GM12878 (cell line): ENCODE measurements around the gene RSF1. TPM values are rescaled to one million over a fixed set of nuclear protein-coding genes. Genes with fewer than 3 reads are reported as not detected.

Experiments
- ATAC-seq: fragments of 200-7000 bp; cut with Tn5 transposase; 3 replicates; pipeline ENCODE4 v1.9.1; 2020; ENCODE audit warnings: mild to moderate bottlenecking, moderate library complexity
- BruUV-seq: library from RNA; stranded (reverse); fragments of 400-500 nt; replicated peaks from 2 replicates; lab custom pipeline; 2021; lab: Mats Ljungman, UMichigan
- CTCF ChIA-PET: fragments of 300-600 bp; sonication (Branson Sonifier 250); formaldehyde crosslinking; extraction: SDS; loops from one replicate; lab custom pipeline; 2021; ENCODE audit warnings: inconsistent platforms; lab: Yijun Ruan, JAX
- POLR2A ChIA-PET: fragments of 350-600 bp; formaldehyde crosslinking; extraction: SDS; loops from one replicate; lab custom pipeline; 2021; ENCODE audit warnings: inconsistent platforms; lab: Charles Lee
- RAD21 ChIA-PET: fragments of 300-600 bp; sonication (Branson Sonifier 250); formaldehyde crosslinking; loops from one replicate; lab custom pipeline; 2023; ENCODE audit warnings: antibody characterized with exemption; ENCODE audit not compliant: unreplicated experiment; lab: Charles Lee
- SMC1A ChIA-PET: fragments of 300-600 bp; sonication (Branson Sonifier 250); formaldehyde crosslinking; loops from one replicate; lab custom pipeline; 2023; ENCODE audit not compliant: unreplicated experiment, uncharacterized antibody; lab: Charles Lee
- DNase-seq: peaks from one replicate; pipeline ENCODE4 v3.0.0-alpha.2; 2011; ENCODE audit warnings: low read depth, low spot score
- FAIRE-seq: peaks from 3 replicates; lab custom pipeline; 2011; peaks lifted over from hg19 to GRCh38; lab: Jason Lieb, UNC
- H2AFZ ChIP-seq: 2 replicates; pipeline ENCODE4 v1.6.0; 2011; ENCODE audit warnings: low read depth, low read length, control low read depth; ENCODE audit not compliant: control insufficient read depth
- H3K27ac ChIP-seq: 2 replicates; pipeline ENCODE4 v1.5.1; 2011; ENCODE audit warnings: control low read depth; ENCODE audit not compliant: control insufficient read depth, insufficient read depth
- H3K27me3 ChIP-seq, 2 experiments: replicated peaks in 1 of 2; 2 replicates each; pipeline versions ENCODE4 v1.6.0 to v1.6.1; 2011; ENCODE audit warnings: low read length in 1 of 2; ENCODE audit not compliant: control insufficient read depth in 2 of 2, insufficient read depth in 2 of 2
- H3K36me3 ChIP-seq, 2 experiments: 2 replicates each; pipeline ENCODE4 v1.5.1; 2011; ENCODE audit warnings: low read length in 1 of 2; ENCODE audit not compliant: control insufficient read depth in 2 of 2, insufficient read depth in 2 of 2
- H3K4me1 ChIP-seq: 2 replicates; pipeline ENCODE4 v1.6.1; 2011; ENCODE audit warnings: mild to moderate bottlenecking, low read length, moderate library complexity, mixed read lengths; ENCODE audit not compliant: control insufficient read depth, insufficient read depth
- H3K4me2 ChIP-seq: 2 replicates; pipeline ENCODE4 v1.6.0; 2011; ENCODE audit warnings: control low read depth; ENCODE audit not compliant: control insufficient read depth, insufficient read depth
- H3K4me3 ChIP-seq: fragments of 200-600 bp; sonication (generic); 2 replicates; pipeline ENCODE4 v1.5.1; 2016
- H3K79me2 ChIP-seq: 2 replicates; pipeline ENCODE4 v1.6.0; 2011; ENCODE audit warnings: low read length; ENCODE audit not compliant: control insufficient read depth, insufficient read depth
- H3K9ac ChIP-seq: 2 replicates; pipeline ENCODE4 v1.8.0; 2011; ENCODE audit warnings: low read length, control low read depth, mixed read lengths; ENCODE audit not compliant: control insufficient read depth, insufficient read depth
- H3K9me3 ChIP-seq: replicated peaks from 3 replicates; pipeline ENCODE4 v1.5.1; 2011; ENCODE audit warnings: mild to moderate bottlenecking, low read length; ENCODE audit not compliant: control insufficient read depth, insufficient read depth
- H4K20me1 ChIP-seq: 2 replicates; pipeline ENCODE4 v1.6.0; 2011; ENCODE audit not compliant: control insufficient read depth, insufficient read depth
- E2F8 ChIP-seq: fragments of 450-650 bp; IDR thresholded peaks from 2 replicates; pipeline ENCODE4 v1.6.1; 2018; ENCODE audit warnings: mild to moderate bottlenecking, low read depth, moderate library complexity; ENCODE audit not compliant: partially characterized antibody
- EED ChIP-seq: sonication (generic); IDR thresholded peaks from 2 replicates; pipeline ENCODE4 v1.6.1; 2016; ENCODE audit warnings: antibody characterized with exemption, low read depth
- EP300 ChIP-seq, 2 experiments: fragments of 150-350 bp in 1 of 2; IDR thresholded peaks; 2 replicates each; pipeline ENCODE4 v1.6.1; 2011 to 2012; ENCODE audit warnings: low read depth in 2 of 2, low read length in 2 of 2, borderline replicate concordance in 1 of 2, improper control_type of control experiment in 1 of 2, inconsistent platforms in 1 of 2; ENCODE audit not compliant: control insufficient read depth in 1 of 2
- MYC ChIP-seq: IDR thresholded peaks from 2 replicates; pipeline ENCODE4 v1.6.1; 2011; ENCODE audit warnings: mild to moderate bottlenecking, low read length, moderate library complexity, inconsistent platforms; ENCODE audit not compliant: insufficient read depth, insufficient replicate concordance, insufficient read length, severe bottlenecking
- NBN ChIP-seq: fragments of 450-650 bp; IDR thresholded peaks from 2 replicates; pipeline ENCODE4 v1.6.1; 2016
- RBBP5 ChIP-seq: fragments of 200-600 bp; sonication (generic); conservative IDR thresholded peaks from 2 replicates; pipeline ENCODE4 v1.6.1; 2016
- RUNX3 ChIP-seq: IDR thresholded peaks from 2 replicates; pipeline ENCODE4 v1.6.1; 2012; ENCODE audit warnings: low read length, inconsistent platforms
- ZBED1 ChIP-seq: IDR thresholded peaks from 2 replicates; pipeline ENCODE4 v1.6.1; 2016; ENCODE audit warnings: borderline replicate concordance
- ZNF24 ChIP-seq: fragments of 450-650 bp; IDR thresholded peaks from 2 replicates; pipeline ENCODE4 v1.6.1; 2017; ENCODE audit warnings: antibody characterized with exemption, mild to moderate bottlenecking
- ZNF384 ChIP-seq: IDR thresholded peaks from 2 replicates; pipeline ENCODE4 v1.6.1; 2012; ENCODE audit warnings: low read depth, mild to moderate bottlenecking, low read length, improper control_type of control experiment, borderline replicate concordance
- WGBS: methylation state at CpG from one replicate; pipeline ENCODE4 v1.1.6; 2016; ENCODE audit warnings: low lambda C conversion rate; ENCODE audit not compliant: insufficient replicate concordance, insufficient coverage; ENCODE audit errors: missing lambda C conversion rate; 5-methylcytosine and 5-hydroxymethylcytosine counted together
- in situ Hi-C: fragments of 300-500 bp; cut with MboI; formaldehyde crosslinking; loops from 9 replicates; pipeline ENCODE4 v1.14.3; 2018; ENCODE audit warnings: mixed read lengths
- intact Hi-C: fragments of 100-400 bp; cut with micrococcal nuclease; formaldehyde crosslinking; loops from one replicate; pipeline ENCODE4 v1.14.2; 2022; ENCODE audit not compliant: unreplicated experiment
- polyA plus RNA-seq, 11 experiments: library from polyadenylated mRNA; depleted of rRNA in 4 of 11; unstranded in 6 of 11; stranded (reverse) in 5 of 11; fragments of >200 nt; fragmentation: Nextera tagmentation in 4 of 11; fragmentation: Illumina TruSeq in 1 of 11; extraction: Ambion mirVana in 4 of 11; extraction: Trizol in 1 of 11; gene quantifications; 1 replicate in 1 of 11; 2 replicates in 10 of 11; pipeline versions ENCODE4 v1.2.1 to v1.2.3, GENCODE V29; 2011 to 2016; ENCODE audit warnings: inconsistent platforms in 2 of 11, missing spikeins in 2 of 11, low read depth in 1 of 11
- total RNA-seq, 4 experiments: library from RNA; depleted of rRNA in 3 of 4; stranded (reverse); fragments of >200 nt in 3 of 4; fragmentation: Illumina TruSeq in 1 of 4; extraction: Trizol in 1 of 4; gene quantifications; 2 replicates each; pipeline versions ENCODE4 v1.2.1 to v1.2.3, GENCODE V29; 2013 to 2021
- TF ChIP-seq, protein P1 (sequence below): IDR thresholded peaks from 2 replicates; pipeline ENCODE4 v1.6.1; 2011; ENCODE audit warnings: borderline replicate concordance, low read depth, mild to moderate bottlenecking, moderate library complexity, low read length; ENCODE audit not compliant: insufficient read depth, poor library complexity, severe bottlenecking

RSF1 gene
- total and polyA plus RNA-seq, 10 of the 15 experiments (the other 5 are each of a cell fraction or from before 2014, with no cell fraction given) = 9.0 to 45.3 (median 30.0) TPM

- DNase-seq (no peak), ATAC-seq (no peak), FAIRE-seq (no peak)
- Histone ChIP-seq H3K9ac (no peak overlapping the region), H3K4me2 (no peak overlapping the region), H3K36me3 (peaks cover 4 to 13% of the 10 kb centered on the region in 2 experiments), H3K9me3 (peaks cover 12% of the 10 kb centered on the region; the same call in 2 of the 3 replicates), H2AFZ (no peak overlapping the region), H3K27ac (no peak overlapping the region), H3K4me3 (no peak overlapping the region), H3K4me1 (no peaks in the 10 kb centered on the region), H3K27me3 (no peaks in the 10 kb centered on the region), H3K79me2 (peaks cover 53% of the 10 kb centered on the region), H4K20me1 (no peaks in the 10 kb centered on the region)
- ChIA-PET RAD21 (no interaction called here), SMC1A (no interaction called here), CTCF (no interaction called here), POLR2A (interaction anchor here (0.6 kb wide), 1 partner anchor 208 kb away, joined by 4 read pairs; no protein-coding TSS in a partner anchor)
- 77% methylated on average over 2 of the region's 2 CpGs for WGBS
- intact Hi-C loops = no loop called here
- TF ChIP-seq ZNF384 = no peak
- no peak for TF ChIP-seq EED
- BruUV-seq = no TSS peak
- in situ Hi-C loops = no loop called here
Measured at GRCh38 chr11:77793972-77794371, 26.6 kb downstream of the RSF1 start.

DNA sequence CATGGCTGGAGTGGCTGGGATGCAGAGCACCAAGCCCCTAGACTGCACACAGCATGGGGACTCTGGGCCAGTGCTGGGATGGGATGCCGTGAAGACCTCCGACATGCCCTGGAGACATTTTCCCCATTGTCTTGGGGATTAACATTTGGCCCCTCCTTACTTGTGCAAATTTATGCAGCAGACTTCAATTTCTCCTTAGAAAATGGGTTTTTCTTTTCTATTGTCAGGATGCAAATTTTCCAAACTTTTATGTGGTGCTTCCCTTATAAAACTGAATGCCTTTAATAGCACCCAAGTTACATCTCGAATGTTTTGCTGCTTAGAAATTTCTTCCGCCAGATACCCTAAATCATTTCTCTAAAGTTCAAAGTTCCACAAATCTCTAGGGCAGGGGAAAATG lies 29.2 kb downstream of the RSF1 start:
- H3K27me3 ChIP-seq = no peaks in the 10 kb centered on the region
- no peak overlapping the region for H2AFZ ChIP-seq
- 94% methylated on average over 4 of the region's 4 CpGs for WGBS
- BruUV-seq = no TSS peak
- FAIRE-seq (no peak), ATAC-seq (no peak), DNase-seq (no peak)
- H3K27ac ChIP-seq = no peak overlapping the region
- H3K79me2 ChIP-seq = peaks cover 60% of the 10 kb centered on the region
- H3K4me1 ChIP-seq = no peaks in the 10 kb centered on the region
- POLR2A ChIA-PET = no interaction called here
- H3K36me3 ChIP-seq = peaks cover 4 to 13% of the 10 kb centered on the region in 2 experiments
- H3K9ac ChIP-seq = no peak overlapping the region
- H4K20me1 ChIP-seq = no peaks in the 10 kb centered on the region
- in situ Hi-C loops (no loop called here), intact Hi-C loops (no loop called here)
- no peak overlapping the region for H3K4me3 ChIP-seq
- SMC1A ChIA-PET = no interaction called here
- H3K4me2 ChIP-seq = no peak overlapping the region
- CTCF ChIA-PET = no interaction called here
- RAD21 ChIA-PET = no interaction called here
- H3K9me3 ChIP-seq = peaks cover 11% of the 10 kb centered on the region; the same call in 2 of the 3 replicates
- TF ChIP-seq MYC (no peak), ZNF24 (no peak), EP300 (IDR thresholded peaks at IDR 0.05; ENCODE audit: borderline replicate concordance in 1 of 2, control insufficient read depth in 1 of 2, low read depth in 2 of 2, low read length in 2 of 2) (no peak), NBN (no peak), RUNX3 (no peak), RBBP5 (no peak), E2F8 (no peak), ZBED1 (no peak)
- TF ChIP-seq, protein P1, sequence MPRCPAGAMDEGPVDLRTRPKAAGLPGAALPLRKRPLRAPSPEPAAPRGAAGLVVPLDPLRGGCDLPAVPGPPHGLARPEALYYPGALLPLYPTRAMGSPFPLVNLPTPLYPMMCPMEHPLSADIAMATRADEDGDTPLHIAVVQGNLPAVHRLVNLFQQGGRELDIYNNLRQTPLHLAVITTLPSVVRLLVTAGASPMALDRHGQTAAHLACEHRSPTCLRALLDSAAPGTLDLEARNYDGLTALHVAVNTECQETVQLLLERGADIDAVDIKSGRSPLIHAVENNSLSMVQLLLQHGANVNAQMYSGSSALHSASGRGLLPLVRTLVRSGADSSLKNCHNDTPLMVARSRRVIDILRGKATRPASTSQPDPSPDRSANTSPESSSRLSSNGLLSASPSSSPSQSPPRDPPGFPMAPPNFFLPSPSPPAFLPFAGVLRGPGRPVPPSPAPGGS = no peak
